Panc1 (cell line): ENCODE data around the gene PBX1.

Experiments
- POLR2AphosphoS5 ChIP-seq: IDR thresholded peaks from 2 replicates; pipeline ENCODE4 v1.6.1; 2012; ENCODE audit warnings: mild to moderate bottlenecking, low read depth, low read length, moderate library complexity
- TF ChIP-seq, protein P1 (sequence below): fragments of 450-650 bp; IDR thresholded peaks from 2 replicates; pipeline ENCODE4 v1.5.1; 2017; ENCODE audit warnings: mild to moderate bottlenecking

DNA sequence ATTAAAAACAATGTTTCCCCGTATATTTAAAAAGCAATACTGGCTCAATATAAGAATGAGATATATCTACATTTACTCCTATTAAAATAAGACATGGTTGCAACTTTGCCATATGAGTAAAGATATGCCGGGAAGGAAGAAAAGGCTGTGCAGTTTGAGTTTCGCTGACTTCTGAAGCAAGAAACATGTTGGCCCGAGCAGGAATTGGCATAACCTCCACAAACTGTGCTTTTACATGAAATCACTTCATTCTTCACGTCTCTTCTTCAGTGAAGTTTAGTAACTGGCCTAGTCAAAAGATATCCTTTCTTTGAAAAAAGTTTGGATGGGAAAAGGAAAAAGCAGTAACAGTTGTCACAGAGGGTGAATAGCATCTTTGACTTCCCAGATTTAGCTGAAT is 342.0 kb downstream of the PBX1 start:
- no peak for TF ChIP-seq POLR2AphosphoS5
- TF ChIP-seq, protein P1, sequence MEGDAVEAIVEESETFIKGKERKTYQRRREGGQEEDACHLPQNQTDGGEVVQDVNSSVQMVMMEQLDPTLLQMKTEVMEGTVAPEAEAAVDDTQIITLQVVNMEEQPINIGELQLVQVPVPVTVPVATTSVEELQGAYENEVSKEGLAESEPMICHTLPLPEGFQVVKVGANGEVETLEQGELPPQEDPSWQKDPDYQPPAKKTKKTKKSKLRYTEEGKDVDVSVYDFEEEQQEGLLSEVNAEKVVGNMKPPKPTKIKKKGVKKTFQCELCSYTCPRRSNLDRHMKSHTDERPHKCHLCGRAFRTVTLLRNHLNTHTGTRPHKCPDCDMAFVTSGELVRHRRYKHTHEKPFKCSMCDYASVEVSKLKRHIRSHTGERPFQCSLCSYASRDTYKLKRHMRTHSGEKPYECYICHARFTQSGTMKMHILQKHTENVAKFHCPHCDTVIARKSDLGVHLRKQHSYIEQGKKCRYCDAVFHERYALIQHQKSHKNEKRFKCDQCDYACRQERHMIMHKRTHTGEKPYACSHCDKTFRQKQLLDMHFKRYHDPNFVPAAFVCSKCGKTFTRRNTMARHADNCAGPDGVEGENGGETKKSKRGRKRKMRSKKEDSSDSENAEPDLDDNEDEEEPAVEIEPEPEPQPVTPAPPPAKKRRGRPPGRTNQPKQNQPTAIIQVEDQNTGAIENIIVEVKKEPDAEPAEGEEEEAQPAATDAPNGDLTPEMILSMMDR = no peak
